Mucosa of stomach (tissue), 1 donor: ENCODE measurements around the gene PACSIN2.
"Not testable (repeated sequence)": the region's sequence is repeated elsewhere in the genome, so short reads cannot be mapped to it uniquely, and the experiment has no call there.

Experiments used
- H3K27me3 ChIP-seq: one replicate; pipeline ENCODE4 v1.7.0; 2013; ENCODE audit warnings: mild to moderate bottlenecking, low read length; ENCODE audit not compliant: control insufficient read depth, insufficient read depth
- H3K36me3 ChIP-seq: one replicate; pipeline ENCODE4 v1.7.0; 2013; ENCODE audit warnings: low read length; ENCODE audit not compliant: control insufficient read depth, insufficient read depth
- H3K4me1 ChIP-seq: one replicate; pipeline ENCODE4 v1.7.0; 2013; ENCODE audit warnings: mild to moderate bottlenecking, low read length; ENCODE audit not compliant: control insufficient read depth, insufficient read depth
- H3K4me3 ChIP-seq: one replicate; pipeline ENCODE4 v1.7.0; 2013; ENCODE audit warnings: low read length
- H3K9ac ChIP-seq: one replicate; pipeline ENCODE4 v1.7.0; 2013; ENCODE audit warnings: mild to moderate bottlenecking, low read length, moderate library complexity
- H3K9me3 ChIP-seq: one replicate; pipeline ENCODE4 v1.7.0; 2013; ENCODE audit warnings: mild to moderate bottlenecking, low read length, moderate library complexity; ENCODE audit not compliant: control insufficient read depth
- donor health status: Pancreatic carcinoma.

The PACSIN2 gene

GRCh38 chr22:42967005-42967404 is 47.9 kb downstream of the PACSIN2 start:
- no peaks in the 10 kb centered on the region for H3K9me3 ChIP-seq
- H3K9ac ChIP-seq = no peak overlapping the region
- peaks cover 23% of the 10 kb centered on the region for H3K4me1 ChIP-seq
- no peak overlapping the region for H3K4me3 ChIP-seq
- no peaks in the 10 kb centered on the region for H3K27me3 ChIP-seq
- no peaks in the 10 kb centered on the region for H3K36me3 ChIP-seq

- Histone ChIP-seq H3K9me3 (no peaks in the 10 kb centered on the region), H3K36me3 (no peaks in the 10 kb centered on the region), H3K27me3 (no peaks in the 10 kb centered on the region), H3K9ac (no peak overlapping the region), H3K4me1 (peaks cover 28% of the 10 kb centered on the region), H3K4me3 (no peak overlapping the region)
These were observed 48.5 kb downstream of the PACSIN2 start for GRCh38 chr22:42966497-42966896.

GRCh38 chr22:42964994-42965699 is 49.8 kb downstream of the PACSIN2 start:
- H3K4me3 ChIP-seq = no peak overlapping the region
- peaks cover 38% of the 10 kb centered on the region for H3K4me1 ChIP-seq
- H3K36me3 ChIP-seq = no peaks in the 10 kb centered on the region
- no peaks in the 10 kb centered on the region for H3K27me3 ChIP-seq
- no peak overlapping the region for H3K9ac ChIP-seq
- no peaks in the 10 kb centered on the region for H3K9me3 ChIP-seq

- Histone ChIP-seq H3K9me3 (no peaks in the 10 kb centered on the region), H3K4me1 (peaks cover 46% of the 10 kb centered on the region), H3K4me3 (no peak overlapping the region), H3K27me3 (no peaks in the 10 kb centered on the region), H3K36me3 (no peaks in the 10 kb centered on the region), H3K9ac (no peak overlapping the region)
These were observed 51.7 kb downstream of the PACSIN2 start for GRCh38 chr22:42963231-42963595.

- Histone ChIP-seq H3K4me1 (peaks cover 46% of the 10 kb centered on the region), H3K4me3 (no peak overlapping the region), H3K9me3 (no peaks in the 10 kb centered on the region), H3K36me3 (no peaks in the 10 kb centered on the region), H3K9ac (no peak overlapping the region), H3K27me3 (no peaks in the 10 kb centered on the region)
These were observed 52.4 kb downstream of the PACSIN2 start for GRCh38 chr22:42962295-42963230.

GRCh38 chr22:42961810-42962209 is 53.1 kb downstream of the PACSIN2 start:
- H3K9ac ChIP-seq = no peak overlapping the region
- no peaks in the 10 kb centered on the region for H3K9me3 ChIP-seq
- no peaks in the 10 kb centered on the region for H3K36me3 ChIP-seq
- H3K4me3 ChIP-seq = no peak overlapping the region
- peaks cover 46% of the 10 kb centered on the region for H3K4me1 ChIP-seq
- no peaks in the 10 kb centered on the region for H3K27me3 ChIP-seq

GRCh38 chr22:42961400-42961690 is 53.6 kb downstream of the PACSIN2 start:
- H3K27me3 ChIP-seq, H3K36me3 ChIP-seq, H3K9ac ChIP-seq, H3K9me3 ChIP-seq, H3K4me3 ChIP-seq: not testable (repeated sequence)
- H3K4me1 ChIP-seq = peaks cover 46% of the 10 kb centered on the region

- H3K36me3 ChIP-seq = no peaks in the 10 kb centered on the region
- H3K4me1 ChIP-seq = peaks cover 46% of the 10 kb centered on the region
- no peaks in the 10 kb centered on the region for H3K9me3 ChIP-seq
- no peaks in the 10 kb centered on the region for H3K27me3 ChIP-seq
- peak overlapping the region; percentile 29 for H3K9ac ChIP-seq
- no peak overlapping the region for H3K4me3 ChIP-seq
These were observed 54.2 kb downstream of the PACSIN2 start for GRCh38 chr22:42960531-42961399.

- no peaks in the 10 kb centered on the region for H3K36me3 ChIP-seq
- peak overlapping the region; percentile 4 for H3K4me3 ChIP-seq
- H3K4me1 ChIP-seq = peaks cover 40% of the 10 kb centered on the region
These were observed 55.1 kb downstream of the PACSIN2 start for GRCh38 chr22:42959576-42960509.

GRCh38 chr22:42958937-42959336 is 56.0 kb downstream of the PACSIN2 start:
- H3K4me1 ChIP-seq = peaks cover 44% of the 10 kb centered on the region
- H3K9me3 ChIP-seq = no peaks in the 10 kb centered on the region
- no peak overlapping the region for H3K4me3 ChIP-seq

More at GRCh38 chr22:42959576-42960509, 55.1 kb downstream of the PACSIN2 start:
- H3K9me3 ChIP-seq = no peaks in the 10 kb centered on the region
- H3K27me3 ChIP-seq = no peaks in the 10 kb centered on the region
- H3K9ac ChIP-seq = peak overlapping the region; percentile 29

GRCh38 chr22:42957958-42958357 is 57.0 kb downstream of the PACSIN2 start:
- H3K36me3 ChIP-seq = no peaks in the 10 kb centered on the region
- peaks cover 47% of the 10 kb centered on the region for H3K4me1 ChIP-seq
- H3K9ac ChIP-seq = no peak overlapping the region
- no peak overlapping the region for H3K4me3 ChIP-seq
- no peaks in the 10 kb centered on the region for H3K9me3 ChIP-seq
- H3K27me3 ChIP-seq = no peaks in the 10 kb centered on the region

More at GRCh38 chr22:42958937-42959336, 56.0 kb downstream of the PACSIN2 start:
- Histone ChIP-seq H3K9ac (peak overlapping the region; percentile 29), H3K36me3 (no peaks in the 10 kb centered on the region), H3K27me3 (no peaks in the 10 kb centered on the region)
